SU-DHL-6 (cell line): ENCODE results near the gene ALG8.

Source experiments
- EZH2phosphoT487 ChIP-seq: fragments of 200-600 bp; sonication (generic), shearing (Covaris generic); conservative IDR thresholded peaks from 2 replicates; pipeline ENCODE4 v1.6.1; 2018; ENCODE audit warnings: mild to moderate bottlenecking, antibody characterized with exemption, low read length, moderate library complexity, mixed read lengths
- TF ChIP-seq, protein P1 (sequence below): fragments of 200-600 bp; sonication (generic); IDR thresholded peaks from one replicate; pipeline ENCODE4 v1.5.1; 2017; ENCODE audit warnings: antibody characterized with exemption, mild to moderate bottlenecking, low read length, moderate library complexity; ENCODE audit not compliant: insufficient read depth, poor library complexity, severe bottlenecking

- TF ChIP-seq EZH2phosphoT487 = no peak
- TF ChIP-seq, protein P1, sequence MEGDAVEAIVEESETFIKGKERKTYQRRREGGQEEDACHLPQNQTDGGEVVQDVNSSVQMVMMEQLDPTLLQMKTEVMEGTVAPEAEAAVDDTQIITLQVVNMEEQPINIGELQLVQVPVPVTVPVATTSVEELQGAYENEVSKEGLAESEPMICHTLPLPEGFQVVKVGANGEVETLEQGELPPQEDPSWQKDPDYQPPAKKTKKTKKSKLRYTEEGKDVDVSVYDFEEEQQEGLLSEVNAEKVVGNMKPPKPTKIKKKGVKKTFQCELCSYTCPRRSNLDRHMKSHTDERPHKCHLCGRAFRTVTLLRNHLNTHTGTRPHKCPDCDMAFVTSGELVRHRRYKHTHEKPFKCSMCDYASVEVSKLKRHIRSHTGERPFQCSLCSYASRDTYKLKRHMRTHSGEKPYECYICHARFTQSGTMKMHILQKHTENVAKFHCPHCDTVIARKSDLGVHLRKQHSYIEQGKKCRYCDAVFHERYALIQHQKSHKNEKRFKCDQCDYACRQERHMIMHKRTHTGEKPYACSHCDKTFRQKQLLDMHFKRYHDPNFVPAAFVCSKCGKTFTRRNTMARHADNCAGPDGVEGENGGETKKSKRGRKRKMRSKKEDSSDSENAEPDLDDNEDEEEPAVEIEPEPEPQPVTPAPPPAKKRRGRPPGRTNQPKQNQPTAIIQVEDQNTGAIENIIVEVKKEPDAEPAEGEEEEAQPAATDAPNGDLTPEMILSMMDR = no peak
These were observed 12.0 kb downstream of the ALG8 start for GRCh38 chr11:78127403-78127802.
